Measurements from ENCODE around the gene KCNE3. TPM values are rescaled to one million over a fixed set of nuclear protein-coding genes. Genes with fewer than 3 reads are reported as not detected.

KCNE3 gene
- total RNA-seq, 1 experiment from 2014 or later: 0.73 TPM

DNA sequence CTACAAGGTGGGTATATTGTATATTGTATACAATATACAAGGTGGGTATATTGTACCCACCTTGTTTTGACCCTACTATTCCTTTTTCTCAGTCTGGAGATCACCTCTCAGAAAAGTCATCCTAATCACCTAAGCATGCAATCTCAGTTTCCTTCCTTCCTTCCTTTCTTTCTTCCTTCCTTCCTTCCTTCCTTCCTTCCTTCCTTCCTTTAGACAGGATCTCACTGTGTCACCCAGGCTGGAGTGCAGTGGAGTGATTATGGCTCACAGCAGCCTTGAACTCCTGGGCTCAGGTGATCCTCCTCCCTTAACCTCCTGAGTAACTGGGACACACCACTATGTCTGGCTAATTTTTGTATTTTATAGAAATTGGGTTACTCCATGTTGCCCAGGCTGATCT, 1.2 kb upstream of the KCNE3 start:
- no peak overlapping the region for H2AFZ ChIP-seq (ENCODE audit: low read length)
- intact Hi-C loops (cut with micrococcal nuclease): no loop called here
- ChIA-PET POLR2A (ENCODE audit: unreplicated experiment) (no interaction called here), CTCF (no interaction called here)
- H3K4me3 ChIP-seq (ENCODE audit: low read length): no peak overlapping the region
- no peaks in the 10 kb centered on the region for H4K20me1 ChIP-seq (ENCODE audit: low read length)
- no peaks in the 10 kb centered on the region for H3K9me3 ChIP-seq (ENCODE audit: low read length)
- H3K4me2 ChIP-seq (ENCODE audit: low read length): no peak overlapping the region
- TF ChIP-seq EZH2phosphoT487 (IDR thresholded peaks at IDR 0.05; ENCODE audit: borderline replicate concordance, low read length) (no peak), EZH2 (IDR thresholded peaks at IDR 0.05; ENCODE audit: low read length, unreplicated experiment) (no peak), CTCF (conservative IDR thresholded peaks at IDR 0.05; ENCODE audit: low read depth, low read length) (no peak)
- 0 out of 2 replicates have a peak, but pooled peaks cover 2% of the 10 kb centered on the region for H3K9me2 ChIP-seq (replicated peaks; ENCODE audit: low read length)
- H3F3A ChIP-seq (ENCODE audit: low read length, unreplicated experiment): no peaks in the 10 kb centered on the region
- H3K9ac ChIP-seq (ENCODE audit: low read length): no peak overlapping the region
- peaks cover 9% of the 10 kb centered on the region for H3K4me1 ChIP-seq (ENCODE audit: insufficient read depth, low read length)
- ATAC-seq (no peak), DNase-seq (no peak)
- H3K27ac ChIP-seq (ENCODE audit: low read length): no peak overlapping the region
- no peaks in the 10 kb centered on the region for H3K79me2 ChIP-seq (ENCODE audit: low read length)
- BruUV-seq (replicated peaks): no TSS peak
- no peaks in the 10 kb centered on the region for H3K36me3 ChIP-seq (ENCODE audit: low read depth, low read length)
- H3K27me3 ChIP-seq (ENCODE audit: low read length): no peaks in the 10 kb centered on the region

DNA sequence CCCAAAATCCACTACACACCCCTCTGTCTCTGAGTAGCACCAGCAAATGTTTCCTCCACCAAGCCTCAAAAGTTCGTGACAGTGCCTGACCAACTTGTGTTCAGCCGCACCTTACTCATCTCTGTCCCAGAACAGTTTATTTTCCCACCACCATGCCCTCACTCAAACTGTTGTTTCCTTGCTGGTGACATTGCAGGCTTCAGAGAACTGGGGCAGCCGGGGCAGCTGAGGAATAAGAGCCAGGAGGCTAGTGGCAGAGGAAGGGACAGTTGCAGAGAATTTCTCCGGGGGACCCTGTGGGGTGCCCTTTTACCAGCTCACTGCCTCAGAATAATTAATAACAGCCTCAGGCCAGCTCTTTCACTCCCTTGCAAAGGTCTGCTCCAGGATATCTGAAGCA, 709 bp upstream of the KCNE3 start:
- no peak overlapping the region; the same call in 1 of the 2 replicates for H2AFZ ChIP-seq (ENCODE audit: low read length)
- no peaks in the 10 kb centered on the region for H4K20me1 ChIP-seq (ENCODE audit: low read length)
- H3F3A ChIP-seq (ENCODE audit: low read length, unreplicated experiment): no peaks in the 10 kb centered on the region
- no peak for ATAC-seq
- BruUV-seq (replicated peaks): no TSS peak
- no peaks in the 10 kb centered on the region for H3K9me3 ChIP-seq (ENCODE audit: low read length)
- H3K4me3 ChIP-seq (ENCODE audit: low read length): no peak overlapping the region
- intact Hi-C loops (cut with micrococcal nuclease): no loop called here
- POLR2A ChIA-PET (ENCODE audit: unreplicated experiment): no interaction called here
- TF ChIP-seq EZH2phosphoT487 (IDR thresholded peaks at IDR 0.05; ENCODE audit: borderline replicate concordance, low read length) (no peak), CTCF (conservative IDR thresholded peaks at IDR 0.05; ENCODE audit: low read depth, low read length) (no peak), EZH2 (IDR thresholded peaks at IDR 0.05; ENCODE audit: low read length, unreplicated experiment) (no peak)
- H3K9ac ChIP-seq (ENCODE audit: low read length): no peak overlapping the region
- no peak for DNase-seq
- H3K4me2 ChIP-seq (ENCODE audit: low read length): no peak overlapping the region
- CTCF ChIA-PET: no interaction called here
- H3K27me3 ChIP-seq (ENCODE audit: low read length): no peaks in the 10 kb centered on the region
- H3K9me2 ChIP-seq (replicated peaks; ENCODE audit: low read length): 0 out of 2 replicates have a peak, but pooled peaks cover 2% of the 10 kb centered on the region
- peaks cover 9% of the 10 kb centered on the region for H3K4me1 ChIP-seq (ENCODE audit: insufficient read depth, low read length)
- no peaks in the 10 kb centered on the region for H3K36me3 ChIP-seq (ENCODE audit: low read depth, low read length)
- H3K27ac ChIP-seq (ENCODE audit: low read length): no peak overlapping the region
- H3K79me2 ChIP-seq (ENCODE audit: low read length): no peaks in the 10 kb centered on the region

GRCh38 chr11:74465291-74465708, 2.0 kb downstream of the KCNE3 start:
- Histone ChIP-seq H3K4me3 (ENCODE audit: low read length) (no peak overlapping the region), H3K4me1 (ENCODE audit: insufficient read depth, low read length) (peaks cover 17% of the 10 kb centered on the region), H3K4me2 (ENCODE audit: low read length) (no peak overlapping the region), H3K79me2 (ENCODE audit: low read length) (no peaks in the 10 kb centered on the region), H3K36me3 (ENCODE audit: low read depth, low read length) (no peaks in the 10 kb centered on the region), H2AFZ (ENCODE audit: low read length) (no peak overlapping the region), H3K9me3 (ENCODE audit: low read length) (no peaks in the 10 kb centered on the region), H3F3A (ENCODE audit: low read length, unreplicated experiment) (no peaks in the 10 kb centered on the region), H3K27ac (ENCODE audit: low read length) (no peak overlapping the region), H3K9me2 (replicated peaks; ENCODE audit: low read length) (no peaks in the 10 kb centered on the region), H3K9ac (ENCODE audit: low read length) (no peak overlapping the region), H3K27me3 (ENCODE audit: low read length) (no peaks in the 10 kb centered on the region), H4K20me1 (ENCODE audit: low read length) (no peaks in the 10 kb centered on the region)
- CTCF ChIA-PET: no interaction called here
- peak; percentile 68 for DNase-seq
- no TSS peak for BruUV-seq (replicated peaks)
- intact Hi-C loops (cut with micrococcal nuclease): no loop called here
- no peak for TF ChIP-seq CTCF (conservative IDR thresholded peaks at IDR 0.05; ENCODE audit: low read depth, low read length)
- peak; percentile 58 for ATAC-seq
- POLR2A ChIA-PET (ENCODE audit: unreplicated experiment): no interaction called here
